Measurements from ENCODE around the gene STRN4. TPM values are rescaled to one million over a fixed set of nuclear protein-coding genes. Genes with fewer than 3 reads are reported as not detected.

STRN4 gene
- total RNA-seq, 2 donors from 2014 or later = 142 to 155 TPM

GRCh38 chr19:46766569-46767317 is 20.5 kb upstream of the STRN4 start:
- Histone ChIP-seq H3K27me3 (ENCODE audit: control insufficient read depth, insufficient read depth, low read length, poor library complexity, severe bottlenecking) (no peaks in the 10 kb centered on the region), H3K36me3 (ENCODE audit: control insufficient read depth, insufficient read depth, low read length) (no peaks in the 10 kb centered on the region), H3K27ac (ENCODE audit: low read depth, low read length) (no peak overlapping the region), H3K4me3 (ENCODE audit: low read length) (no peak overlapping the region), H3K9me3 (ENCODE audit: control insufficient read depth, low read length) (no peaks in the 10 kb centered on the region), H3K9ac (ENCODE audit: extremely low read depth, low read length, poor library complexity, severe bottlenecking) (no peak overlapping the region), H3K4me1 (ENCODE audit: control insufficient read depth, insufficient read depth, low read length) (no peaks in the 10 kb centered on the region)
- peak; percentile 90 for DNase-seq
- peak; percentile 89 for TF ChIP-seq CTCF (conservative IDR thresholded peaks at IDR 0.05)
- no peak overlapping the region for H3K27ac Mint-ChIP-seq
- H3K36me3 Mint-ChIP-seq (ENCODE audit: low read depth) = no peaks in the 10 kb centered on the region
- no peaks in the 10 kb centered on the region for H3K9me3 Mint-ChIP-seq
- H3K4me1 Mint-ChIP-seq = peaks cover 11% of the 10 kb centered on the region
- WGBS, 2 experiments (ENCODE audit: insufficient coverage in 1 of 2, insufficient read length in 1 of 2) = 60 to 61% methylated on average over 14 to 18 of the region's 18 CpGs
- no peak overlapping the region for H3K4me3 Mint-ChIP-seq
- H3K27me3 Mint-ChIP-seq (ENCODE audit: insufficient read depth) = peaks cover 8% of the 10 kb centered on the region

GRCh38 chr19:46764817-46765291 is 18.6 kb upstream of the STRN4 start:
- Mint-ChIP-seq H3K27me3 (ENCODE audit: insufficient read depth) (peaks cover 8% of the 10 kb centered on the region), H3K27ac (no peak overlapping the region), H3K9me3 (no peaks in the 10 kb centered on the region), H3K4me3 (no peak overlapping the region), H3K36me3 (ENCODE audit: low read depth) (no peaks in the 10 kb centered on the region), H3K4me1 (peaks cover 8% of the 10 kb centered on the region)
- DNase-seq = no peak
- H3K9ac ChIP-seq (ENCODE audit: extremely low read depth, low read length, poor library complexity, severe bottlenecking) = no peak overlapping the region
- H3K36me3 ChIP-seq (ENCODE audit: control insufficient read depth, insufficient read depth, low read length) = no peaks in the 10 kb centered on the region
- TF ChIP-seq CTCF (conservative IDR thresholded peaks at IDR 0.05) = no peak
- no peak overlapping the region for H3K27ac ChIP-seq (ENCODE audit: low read depth, low read length)
- no peaks in the 10 kb centered on the region for H3K9me3 ChIP-seq (ENCODE audit: control insufficient read depth, low read length)
- H3K4me1 ChIP-seq (ENCODE audit: control insufficient read depth, insufficient read depth, low read length) = no peaks in the 10 kb centered on the region
- no peak overlapping the region for H3K4me3 ChIP-seq (ENCODE audit: low read length)
- WGBS, 2 experiments (ENCODE audit: insufficient coverage in 1 of 2, insufficient read length in 1 of 2) = 93 to 100% methylated on average over 8 to 11 of the region's 11 CpGs
- no peaks in the 10 kb centered on the region for H3K27me3 ChIP-seq (ENCODE audit: control insufficient read depth, insufficient read depth, low read length, poor library complexity, severe bottlenecking)

- Histone ChIP-seq H3K27ac (ENCODE audit: low read depth, low read length) (no peak overlapping the region), H3K4me3 (ENCODE audit: low read length) (no peak overlapping the region), H3K9ac (ENCODE audit: extremely low read depth, low read length, poor library complexity, severe bottlenecking) (no peak overlapping the region), H3K9me3 (ENCODE audit: control insufficient read depth, low read length) (no peaks in the 10 kb centered on the region), H3K4me1 (ENCODE audit: control insufficient read depth, insufficient read depth, low read length) (no peaks in the 10 kb centered on the region), H3K36me3 (ENCODE audit: control insufficient read depth, insufficient read depth, low read length) (no peaks in the 10 kb centered on the region), H3K27me3 (ENCODE audit: control insufficient read depth, insufficient read depth, low read length, poor library complexity, severe bottlenecking) (no peaks in the 10 kb centered on the region)
- Mint-ChIP-seq H3K27ac (no peak overlapping the region), H3K36me3 (ENCODE audit: low read depth) (no peaks in the 10 kb centered on the region), H3K4me3 (no peak overlapping the region), H3K9me3 (no peaks in the 10 kb centered on the region), H3K27me3 (ENCODE audit: insufficient read depth) (peaks cover 6% of the 10 kb centered on the region), H3K4me1 (peaks cover 2% of the 10 kb centered on the region)
- no peak for DNase-seq
- 93 to 100% methylated on average over 5 to 6 of the region's 6 CpGs for WGBS, 2 experiments (ENCODE audit: insufficient coverage in 1 of 2, insufficient read length in 1 of 2)
- no peak for TF ChIP-seq CTCF (conservative IDR thresholded peaks at IDR 0.05)
Observed at GRCh38 chr19:46762245-46762890, 16.1 kb upstream of the STRN4 start.

All from endodermal cell (in vitro differentiated cells).